ENCODE results near the gene TBXAS1.

GRCh38 chr7:139899328-139899955, 70.4 kb downstream of the TBXAS1 start:
- TF ChIP-seq CTCF (conservative IDR thresholded peaks at IDR 0.05; ENCODE audit: low read depth in 2 of 2) (no peak), EZH2 (IDR thresholded peaks at IDR 0.05; ENCODE audit: low read depth, unreplicated experiment) (no peak), JUNB (IDR thresholded peaks at IDR 0.05; ENCODE audit: unreplicated experiment) (no peak), POLR2AphosphoS5 (IDR thresholded peaks at IDR 0.05; ENCODE audit: low read depth) (no peak), REST (IDR thresholded peaks at IDR 0.05; ENCODE audit: unreplicated experiment) (no peak), ZNF114 (CRISPR knock-in tag; IDR thresholded peaks at IDR 0.05) (no peak), EZH2phosphoT487 (IDR thresholded peaks at IDR 0.05; ENCODE audit: unreplicated experiment) (no peak), CREB1 (CRISPR knock-in tag; IDR thresholded peaks at IDR 0.05; ENCODE audit: low read depth) (no peak), ZNF331 (CRISPR knock-in tag; IDR thresholded peaks at IDR 0.05; ENCODE audit: low read depth) (no peak), STAT1 (IDR thresholded peaks at IDR 0.05; ENCODE audit: unreplicated experiment) (no peak)
